H1 (cell line): ENCODE measurements around the gene FOXN1.

Experiments
- CBX5 ChIP-seq: fragments of 300-800, 300-1000 bp; sonication (generic); IDR thresholded peaks from 2 replicates; pipeline ENCODE4 v1.7.1; 2016; ENCODE audit warnings: antibody characterized with exemption, low read length, low read depth
- CEBPB ChIP-seq: IDR thresholded peaks from 2 replicates; pipeline ENCODE4 v1.6.1; 2012; ENCODE audit warnings: low read depth, low read length
- CHD2 ChIP-seq: IDR thresholded peaks from 2 replicates; pipeline ENCODE4 v1.6.1; 2012; ENCODE audit warnings: low read length, improper control_type of control experiment
- CTCF ChIP-seq, 3 experiments: IDR thresholded peaks; 1 replicate in 2 of 3; 2 replicates in 1 of 3; pipeline versions ENCODE4 v1.5.1 to v1.6.1; 2011; ENCODE audit warnings: low read length in 3 of 3, mild to moderate bottlenecking in 3 of 3, inconsistent platforms in 2 of 3, low read depth in 1 of 3, moderate library complexity in 1 of 3; ENCODE audit not compliant: insufficient read depth in 1 of 3; ENCODE audit errors: control extremely low read depth in 1 of 3
- EP300 ChIP-seq, 2 experiments: IDR thresholded peaks; 1 replicate in 1 of 2; 2 replicates in 1 of 2; pipeline ENCODE4 v1.6.1; 2011 to 2012; ENCODE audit warnings: low read depth in 2 of 2, low read length in 2 of 2, mild to moderate bottlenecking in 2 of 2, borderline replicate concordance in 1 of 2, inconsistent platforms in 1 of 2, moderate library complexity in 1 of 2
- JUN ChIP-seq: IDR thresholded peaks from 2 replicates; pipeline ENCODE4 v1.6.1; 2011; ENCODE audit warnings: low read depth, mild to moderate bottlenecking, improper control_type of control experiment, low read length
- MAX ChIP-seq: IDR thresholded peaks from 2 replicates; pipeline ENCODE4 v1.6.1; 2012; ENCODE audit warnings: inconsistent platforms
- POLR2A ChIP-seq, 2 experiments: IDR thresholded peaks; 1 replicate in 1 of 2; 2 replicates in 1 of 2; pipeline ENCODE4 v1.6.1; 2011; ENCODE audit warnings: low read depth in 2 of 2, low read length in 2 of 2, mild to moderate bottlenecking in 2 of 2; ENCODE audit errors: control extremely low read depth in 1 of 2
- POLR2AphosphoS5 ChIP-seq: IDR thresholded peaks from 2 replicates; pipeline ENCODE4 v1.6.1; 2011; ENCODE audit warnings: low read depth, low read length
- TAF1 ChIP-seq: IDR thresholded peaks from 2 replicates; pipeline ENCODE4 v1.6.1; 2011; ENCODE audit warnings: mild to moderate bottlenecking, low read depth, low read length
- TEAD4 ChIP-seq: IDR thresholded peaks from 2 replicates; pipeline ENCODE4 v1.6.1; 2012; ENCODE audit warnings: low read depth, low read length, inconsistent platforms, mixed read lengths
- YY1 ChIP-seq: IDR thresholded peaks from 2 replicates; pipeline ENCODE4 v1.6.1; 2011; ENCODE audit warnings: low read depth, mild to moderate bottlenecking, low read length

- no peak for TF ChIP-seq CHD2
- no peak for TF ChIP-seq CBX5
- TF ChIP-seq EP300 (IDR thresholded peaks at IDR 0.05; ENCODE audit: borderline replicate concordance in 1 of 2, low read depth in 2 of 2, low read length in 2 of 2) = no peak
- no peak for TF ChIP-seq JUN
- no peak for TF ChIP-seq YY1
- TF ChIP-seq POLR2AphosphoS5 = no peak
- no peak for TF ChIP-seq CTCF (IDR thresholded peaks at IDR 0.05; ENCODE audit: control extremely low read depth in 1 of 3, insufficient read depth in 1 of 3, low read depth in 1 of 3, low read length in 3 of 3)
- TF ChIP-seq CEBPB = no peak
- no peak for TF ChIP-seq POLR2A (IDR thresholded peaks at IDR 0.05; ENCODE audit: control extremely low read depth in 1 of 2, low read depth in 2 of 2, low read length in 2 of 2)
- no peak for TF ChIP-seq TEAD4
- no peak for TF ChIP-seq TAF1
- TF ChIP-seq MAX = no peak
Measured at GRCh38 chr17:28532050-28532960, 26.2 kb downstream of the FOXN1 start.
